ENCODE measurements around the gene BAIAP2L2.

BAIAP2L2 gene

DNA sequence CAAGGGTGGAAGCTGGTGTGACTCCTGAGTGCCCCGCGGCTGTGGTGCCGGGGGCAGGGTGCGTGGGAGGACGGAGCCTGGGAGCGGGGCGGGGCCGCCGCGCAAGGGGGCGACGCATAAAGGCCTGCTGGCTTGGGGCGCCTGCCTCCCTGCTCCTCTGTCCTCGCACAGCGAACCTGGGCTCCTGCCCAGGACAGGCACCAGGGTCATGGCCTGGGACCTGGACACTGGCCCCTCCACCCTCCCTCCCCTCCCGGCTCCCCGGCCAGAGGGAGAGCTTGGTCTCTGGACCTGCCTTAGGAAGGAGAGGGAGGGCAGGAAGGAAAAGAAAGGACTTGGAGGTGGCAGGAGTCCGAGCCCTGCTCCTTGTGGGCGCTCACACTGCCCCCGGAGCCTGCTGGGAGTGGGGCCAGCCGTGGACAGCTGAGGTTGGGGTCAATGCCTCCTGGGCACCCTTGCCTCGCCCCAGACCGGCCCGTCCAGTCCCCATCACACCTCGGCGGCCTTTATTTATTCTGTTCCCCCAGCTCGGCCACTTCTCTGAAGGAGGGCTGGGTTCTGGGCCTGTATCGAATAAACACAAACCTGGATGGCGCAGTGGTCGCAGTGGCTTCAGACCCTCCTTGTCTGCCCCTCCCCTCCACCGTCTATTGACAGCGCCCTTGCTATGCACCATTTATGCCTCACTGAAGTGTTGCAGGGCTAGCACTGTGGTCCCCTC, 35.2 kb downstream of the BAIAP2L2 start:
- DNase-seq (ENCODE audit: low read depth) = no peak
- TF ChIP-seq, protein P1, sequence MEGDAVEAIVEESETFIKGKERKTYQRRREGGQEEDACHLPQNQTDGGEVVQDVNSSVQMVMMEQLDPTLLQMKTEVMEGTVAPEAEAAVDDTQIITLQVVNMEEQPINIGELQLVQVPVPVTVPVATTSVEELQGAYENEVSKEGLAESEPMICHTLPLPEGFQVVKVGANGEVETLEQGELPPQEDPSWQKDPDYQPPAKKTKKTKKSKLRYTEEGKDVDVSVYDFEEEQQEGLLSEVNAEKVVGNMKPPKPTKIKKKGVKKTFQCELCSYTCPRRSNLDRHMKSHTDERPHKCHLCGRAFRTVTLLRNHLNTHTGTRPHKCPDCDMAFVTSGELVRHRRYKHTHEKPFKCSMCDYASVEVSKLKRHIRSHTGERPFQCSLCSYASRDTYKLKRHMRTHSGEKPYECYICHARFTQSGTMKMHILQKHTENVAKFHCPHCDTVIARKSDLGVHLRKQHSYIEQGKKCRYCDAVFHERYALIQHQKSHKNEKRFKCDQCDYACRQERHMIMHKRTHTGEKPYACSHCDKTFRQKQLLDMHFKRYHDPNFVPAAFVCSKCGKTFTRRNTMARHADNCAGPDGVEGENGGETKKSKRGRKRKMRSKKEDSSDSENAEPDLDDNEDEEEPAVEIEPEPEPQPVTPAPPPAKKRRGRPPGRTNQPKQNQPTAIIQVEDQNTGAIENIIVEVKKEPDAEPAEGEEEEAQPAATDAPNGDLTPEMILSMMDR (IDR thresholded peaks at IDR 0.05; ENCODE audit: insufficient read depth, low read depth, low read length, missing control alignments) = no peak
- H3K4me3 ChIP-seq (ENCODE audit: low read depth, low read length) = no peak overlapping the region

DNA sequence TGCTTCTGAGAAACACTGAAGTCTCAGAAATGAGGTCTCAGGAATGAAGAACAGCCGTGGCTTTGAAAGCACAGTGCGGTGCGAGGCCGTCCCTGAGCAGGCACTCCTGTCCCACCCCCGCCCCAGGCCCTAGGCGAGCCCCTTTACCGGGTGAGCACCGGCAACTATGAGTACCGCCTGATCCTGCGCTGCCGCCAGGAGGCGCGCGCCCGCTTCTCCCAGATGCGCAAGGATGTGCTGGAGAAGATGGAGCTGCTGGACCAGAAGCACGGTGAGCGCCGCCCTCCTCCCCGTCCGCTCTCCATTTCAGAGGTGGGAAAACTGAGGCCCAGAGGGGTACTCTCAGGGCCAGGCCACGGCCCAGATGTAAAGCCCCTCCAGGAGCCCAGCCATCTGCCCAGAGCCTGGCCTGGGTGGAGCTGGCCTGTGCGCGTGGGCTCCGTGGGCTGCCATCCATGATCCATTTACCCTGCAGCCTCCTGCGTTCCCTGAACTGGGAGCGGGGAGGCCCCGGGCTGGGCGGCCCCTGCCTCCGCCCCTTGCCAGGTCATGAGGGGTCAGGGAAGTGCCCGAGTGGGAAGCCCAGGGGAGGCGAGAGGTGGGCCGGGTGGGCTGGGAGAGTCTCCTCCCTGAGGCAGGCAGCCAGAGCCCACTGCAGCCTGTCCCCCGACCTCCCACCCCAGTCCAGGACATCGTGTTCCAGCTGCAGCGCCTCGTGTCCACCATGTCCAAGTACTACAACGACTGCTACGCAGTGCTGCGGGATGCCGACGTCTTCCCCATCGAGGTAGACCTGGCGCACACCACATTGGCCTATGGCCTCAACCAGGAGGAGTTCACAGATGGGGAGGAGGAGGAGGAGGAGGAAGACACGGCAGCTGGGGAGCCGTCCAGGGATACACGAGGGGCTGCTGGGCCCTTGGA, 36.0 kb downstream of the BAIAP2L2 start:
- H3K4me3 ChIP-seq (ENCODE audit: low read depth, low read length) = no peak overlapping the region
- TF ChIP-seq, protein P1 (IDR thresholded peaks at IDR 0.05; ENCODE audit: insufficient read depth, low read depth, low read length, missing control alignments) = no peak
- no peak for DNase-seq (ENCODE audit: low read depth)

DNA sequence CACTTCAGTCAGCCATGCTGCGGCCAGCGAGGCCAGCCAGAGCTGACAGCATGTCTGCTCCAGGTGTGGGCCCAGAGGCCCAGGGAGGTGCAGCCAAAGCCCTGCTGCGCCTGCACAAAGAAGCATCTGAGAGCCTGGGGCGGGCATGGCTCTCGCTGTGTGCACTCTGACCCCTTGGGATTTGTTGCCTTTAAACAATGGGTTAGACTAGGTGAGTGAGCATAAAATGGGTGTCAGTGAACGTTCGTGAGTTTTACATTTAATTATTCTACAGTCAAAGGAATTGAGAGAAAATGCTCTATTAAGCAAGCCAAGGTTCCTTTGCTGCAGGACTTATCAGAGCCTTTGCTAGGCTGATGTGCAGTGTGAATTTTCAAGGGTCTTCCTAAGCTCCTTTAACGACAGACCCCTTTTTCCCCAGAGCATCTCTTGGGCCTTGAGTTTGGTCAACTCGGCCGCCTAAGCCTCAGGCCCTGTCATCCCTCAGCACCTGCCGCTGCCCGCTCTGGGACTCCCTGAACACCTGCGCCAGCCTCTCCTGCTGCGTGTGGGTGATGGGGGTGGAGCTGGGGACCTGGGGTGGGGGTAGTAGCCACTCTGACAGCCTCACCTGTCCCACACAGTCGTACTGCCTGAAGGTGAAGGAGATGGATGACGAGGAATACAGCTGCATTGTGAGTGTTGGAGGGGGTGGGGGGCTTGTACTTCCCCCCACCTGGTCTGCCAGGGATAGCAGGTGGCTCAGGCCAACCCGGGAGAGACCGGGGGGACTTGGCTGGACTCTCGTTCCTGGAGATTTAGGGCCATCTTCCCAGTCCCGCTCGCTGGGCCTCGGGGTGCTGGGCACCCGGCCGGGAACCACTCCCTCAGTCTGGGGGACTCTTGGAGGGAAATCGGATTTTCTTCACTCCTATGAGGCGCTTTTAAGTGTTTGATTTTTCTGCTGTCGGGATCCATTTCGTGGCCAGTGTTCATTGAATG, 37.0 kb downstream of the BAIAP2L2 start:
- H3K4me3 ChIP-seq (ENCODE audit: low read depth, low read length) = no peak overlapping the region
- TF ChIP-seq, protein P1 (IDR thresholded peaks at IDR 0.05; ENCODE audit: insufficient read depth, low read depth, low read length, missing control alignments) = no peak
- no peak for DNase-seq (ENCODE audit: low read depth)

DNA sequence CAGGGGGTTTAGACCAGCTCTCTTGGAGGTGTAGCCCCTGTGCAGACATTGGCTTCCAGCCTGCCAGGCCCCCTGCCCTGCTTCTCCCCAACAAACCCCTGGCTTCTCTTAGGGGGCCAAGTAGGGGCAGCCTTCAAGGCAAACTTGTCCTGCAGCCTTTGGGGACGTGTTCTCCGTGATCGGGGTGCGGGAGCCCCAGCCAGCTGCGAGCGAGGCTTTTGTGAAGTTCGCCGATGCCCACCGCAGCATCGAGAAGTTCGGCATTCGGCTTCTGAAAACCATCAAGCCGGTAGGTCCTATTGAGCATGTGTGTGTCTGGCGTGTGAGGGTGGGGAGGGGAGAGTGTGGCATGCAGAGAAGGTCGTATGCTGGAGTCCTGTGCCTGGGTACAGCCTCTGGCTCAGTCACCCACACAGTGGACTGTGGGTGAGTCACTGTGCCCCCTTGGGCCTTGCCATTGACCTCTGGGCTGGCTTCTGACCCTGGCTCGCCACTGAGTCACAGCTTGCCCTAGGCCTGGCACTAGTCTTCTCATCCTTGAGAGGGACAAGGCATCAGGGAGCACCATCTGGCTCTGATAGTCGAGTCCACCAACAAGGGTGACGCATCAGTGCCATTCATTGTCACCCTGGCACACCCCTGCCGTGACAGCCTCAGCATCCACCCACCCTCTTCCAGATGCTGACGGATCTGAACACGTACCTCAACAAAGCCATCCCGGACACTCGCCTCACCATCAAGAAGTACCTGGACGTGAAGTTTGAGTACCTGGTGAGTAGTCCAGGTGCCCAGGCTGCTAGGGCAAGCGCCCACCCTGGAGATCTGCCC, 37.9 kb downstream of the BAIAP2L2 start:
- TF ChIP-seq, protein P1 (IDR thresholded peaks at IDR 0.05; ENCODE audit: insufficient read depth, low read depth, low read length, missing control alignments) = no peak
- DNase-seq (ENCODE audit: low read depth) = no peak
- no peak overlapping the region for H3K4me3 ChIP-seq (ENCODE audit: low read depth, low read length)

DNA sequence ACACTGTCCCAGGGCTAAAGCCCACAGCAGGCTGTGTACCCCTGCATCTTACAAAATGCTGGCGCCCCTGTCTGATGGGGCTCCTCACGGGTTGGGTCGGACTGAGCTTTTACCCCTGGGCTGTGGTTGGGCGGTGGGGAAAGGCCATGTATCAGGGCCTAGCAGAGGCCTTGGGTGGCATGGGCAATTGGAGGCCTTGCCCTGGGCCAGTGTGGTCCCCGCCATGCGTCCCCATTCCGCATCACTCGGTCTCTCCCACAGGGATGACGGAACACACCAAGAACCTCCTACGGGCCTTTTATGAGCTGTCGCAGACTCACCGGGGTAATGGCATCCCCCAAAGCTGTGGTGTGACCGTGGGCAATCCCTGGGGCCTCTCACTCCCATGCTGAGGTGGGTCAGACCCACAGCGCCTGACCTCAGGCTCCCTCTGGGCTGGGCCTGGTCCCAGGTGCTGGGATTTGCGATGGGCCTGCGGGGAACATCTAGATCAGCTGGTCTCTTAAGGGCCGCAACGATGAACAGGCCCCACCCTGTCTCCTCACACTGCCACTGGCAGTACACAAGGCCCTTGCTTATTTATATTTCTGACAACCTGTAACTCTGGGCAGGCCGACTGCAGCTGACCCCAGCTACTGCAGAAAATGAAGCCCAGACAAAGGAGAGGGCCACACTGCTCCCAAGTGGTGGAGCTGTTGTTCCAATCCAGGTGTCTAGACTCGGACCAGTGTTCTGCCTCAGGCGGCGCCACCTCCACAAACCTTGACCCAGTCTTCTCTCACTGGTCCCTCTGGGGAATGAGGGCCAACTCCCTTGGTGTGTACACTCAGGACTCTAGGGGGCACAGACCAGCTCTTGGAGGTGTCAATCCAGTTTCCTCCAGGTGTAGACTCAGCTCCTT, 38.8 kb downstream of the BAIAP2L2 start:
- DNase-seq (ENCODE audit: low read depth) = no peak
- H3K4me3 ChIP-seq (ENCODE audit: low read depth, low read length) = no peak overlapping the region
- TF ChIP-seq, protein P1 (IDR thresholded peaks at IDR 0.05; ENCODE audit: insufficient read depth, low read depth, low read length, missing control alignments) = no peak
